Keratinocyte (primary cell): ENCODE results near the gene ZNF629. TPM values are rescaled to one million over a fixed set of nuclear protein-coding genes. Genes with fewer than 3 reads are reported as not detected.

Source experiments
- DNase-seq: peaks from one replicate; pipeline ENCODE4 v3.0.0-alpha.2; 2011; ENCODE audit warnings: low read depth, missing footprints, low spot score
- FAIRE-seq: peaks from 2 replicates; lab custom pipeline; 2011; peaks lifted over from hg19 to GRCh38; lab: Jason Lieb, UNC
- H2AFZ ChIP-seq: 2 replicates; pipeline ENCODE4 v1.6.0; 2012; ENCODE audit warnings: low read length, control low read depth, inconsistent platforms; ENCODE audit not compliant: control insufficient read depth
- H3K27ac ChIP-seq: 2 replicates; pipeline ENCODE4 v1.5.1; 2011; ENCODE audit warnings: low read length; ENCODE audit not compliant: control insufficient read depth, insufficient read depth
- H3K27me3 ChIP-seq: 3 replicates; pipeline ENCODE4 v1.6.0; 2011; ENCODE audit warnings: low read length; ENCODE audit not compliant: control insufficient read depth, insufficient read depth; ENCODE audit errors: extremely low read depth
- H3K36me3 ChIP-seq, 2 experiments: 2 replicates in 1 of 2; 3 replicates in 1 of 2; pipeline ENCODE4 v1.5.1; 2011; ENCODE audit warnings: low read length in 2 of 2, mild to moderate bottlenecking in 1 of 2; ENCODE audit not compliant: control insufficient read depth in 2 of 2, insufficient read depth in 2 of 2; ENCODE audit errors: extremely low read depth in 1 of 2
- H3K4me1 ChIP-seq: 3 replicates; pipeline ENCODE4 v1.5.1; 2011; ENCODE audit warnings: low read length; ENCODE audit not compliant: control insufficient read depth, insufficient read depth; ENCODE audit errors: extremely low read depth
- H3K4me2 ChIP-seq: 3 replicates; pipeline ENCODE4 v1.6.0; 2011; ENCODE audit warnings: low read depth, low read length; ENCODE audit not compliant: control insufficient read depth, insufficient read depth; ENCODE audit errors: extremely low read depth
- H3K4me3 ChIP-seq, 3 experiments: fragments of 200-600 bp in 1 of 3; sonication (generic) in 1 of 3; 2 replicates in 2 of 3; 3 replicates in 1 of 3; pipeline ENCODE4 v1.5.1; 2011 to 2016; ENCODE audit warnings: low read length in 3 of 3, mild to moderate bottlenecking in 3 of 3, control low read depth in 2 of 3, inconsistent platforms in 1 of 3, low read depth in 1 of 3, mixed read lengths in 1 of 3, mixed run types in 1 of 3, moderate library complexity in 1 of 3; ENCODE audit not compliant: control insufficient read depth in 2 of 3, insufficient read depth in 2 of 3; ENCODE audit errors: extremely low read depth in 1 of 3
- H3K79me2 ChIP-seq: 2 replicates; pipeline ENCODE4 v1.6.0; 2012; ENCODE audit warnings: low read length; ENCODE audit not compliant: control insufficient read depth, insufficient read depth
- H3K9ac ChIP-seq: 3 replicates; pipeline ENCODE4 v1.6.0; 2011; ENCODE audit warnings: low read length; ENCODE audit not compliant: control insufficient read depth, insufficient read depth; ENCODE audit errors: extremely low read depth
- H3K9me1 ChIP-seq: 3 replicates; pipeline ENCODE4 v1.6.0; 2011; ENCODE audit warnings: low read length; ENCODE audit not compliant: control insufficient read depth, insufficient read depth; ENCODE audit errors: extremely low read depth
- H3K9me3 ChIP-seq: 2 replicates; pipeline ENCODE4 v1.5.1; 2012; ENCODE audit warnings: low read depth, low read length; ENCODE audit not compliant: control insufficient read depth
- H4K20me1 ChIP-seq: 3 replicates; pipeline ENCODE4 v1.6.0; 2011; ENCODE audit warnings: low read length; ENCODE audit not compliant: control insufficient read depth, insufficient read depth; ENCODE audit errors: extremely low read depth
- EZH2 ChIP-seq: IDR thresholded peaks from one replicate; pipeline ENCODE4 v1.6.1; 2012; ENCODE audit warnings: inconsistent platforms, mild to moderate bottlenecking, low read length, moderate library complexity
- dilution Hi-C: fragments of 300-500 bp; cut with MboI; formaldehyde crosslinking; loops from one replicate; pipeline ENCODE4 v1.7.0; 2020; ENCODE audit warnings: low sequenced_read_pairs; ENCODE audit not compliant: extremely low pct_ligation_motif_present
- polyA plus RNA-seq, 5 experiments: library from polyadenylated mRNA; depleted of rRNA in 3 of 5; stranded (reverse) in 3 of 5; stranded (forward) in 1 of 5; unstranded in 1 of 5; fragments of >200 nt; gene quantifications; 1 replicate in 1 of 5; 2 replicates in 3 of 5; 3 replicates in 1 of 5; pipeline versions ENCODE4 v1.2.1 to v1.2.3, GENCODE V29; 2011 to 2012; ENCODE audit warnings: missing spikeins in 2 of 5, low read depth in 1 of 5, low replicate concordance in 1 of 5
- TF ChIP-seq, protein P1 (sequence below), 3 experiments: IDR thresholded peaks in 1 of 3; conservative IDR thresholded peaks in 1 of 3; optimal IDR thresholded peaks in 1 of 3; 2 replicates in 2 of 3; 3 replicates in 1 of 3; pipeline versions ENCODE3 to v1.5.1; 2011; ENCODE audit warnings: low read length in 3 of 3, mild to moderate bottlenecking in 3 of 3, moderate library complexity in 2 of 3, control low read depth in 1 of 3, inconsistent platforms in 1 of 3; ENCODE audit not compliant: insufficient read depth in 2 of 3; ENCODE audit errors: extremely low read depth in 1 of 3

Gene ZNF629
- polyA plus RNA-seq, 1 donor (not counting 4 experiments of a cell fraction or from before 2014, with no cell fraction given): 3.6 TPM

- FAIRE-seq (no peak), DNase-seq (no peak)
- TF ChIP-seq EZH2: no peak
- TF ChIP-seq, protein P1, sequence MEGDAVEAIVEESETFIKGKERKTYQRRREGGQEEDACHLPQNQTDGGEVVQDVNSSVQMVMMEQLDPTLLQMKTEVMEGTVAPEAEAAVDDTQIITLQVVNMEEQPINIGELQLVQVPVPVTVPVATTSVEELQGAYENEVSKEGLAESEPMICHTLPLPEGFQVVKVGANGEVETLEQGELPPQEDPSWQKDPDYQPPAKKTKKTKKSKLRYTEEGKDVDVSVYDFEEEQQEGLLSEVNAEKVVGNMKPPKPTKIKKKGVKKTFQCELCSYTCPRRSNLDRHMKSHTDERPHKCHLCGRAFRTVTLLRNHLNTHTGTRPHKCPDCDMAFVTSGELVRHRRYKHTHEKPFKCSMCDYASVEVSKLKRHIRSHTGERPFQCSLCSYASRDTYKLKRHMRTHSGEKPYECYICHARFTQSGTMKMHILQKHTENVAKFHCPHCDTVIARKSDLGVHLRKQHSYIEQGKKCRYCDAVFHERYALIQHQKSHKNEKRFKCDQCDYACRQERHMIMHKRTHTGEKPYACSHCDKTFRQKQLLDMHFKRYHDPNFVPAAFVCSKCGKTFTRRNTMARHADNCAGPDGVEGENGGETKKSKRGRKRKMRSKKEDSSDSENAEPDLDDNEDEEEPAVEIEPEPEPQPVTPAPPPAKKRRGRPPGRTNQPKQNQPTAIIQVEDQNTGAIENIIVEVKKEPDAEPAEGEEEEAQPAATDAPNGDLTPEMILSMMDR (optimal IDR thresholded peaks at IDR 0.05 in 1 of 3, IDR thresholded peaks at IDR 0.05 in 1 of 3, conservative IDR thresholded peaks at IDR 0.05 in 1 of 3; ENCODE audit: extremely low read depth in 1 of 3, insufficient read depth in 2 of 3, low read length in 3 of 3): no peak
- H3K9ac ChIP-seq: no peak overlapping the region
- no peak overlapping the region for H3K4me2 ChIP-seq
- no peaks in the 10 kb centered on the region for H3K9me1 ChIP-seq
- H3K36me3 ChIP-seq: peaks cover 18 to 22% of the 10 kb centered on the region in 2 experiments
- H3K27me3 ChIP-seq: no peaks in the 10 kb centered on the region
- no peaks in the 10 kb centered on the region for H4K20me1 ChIP-seq
- H3K4me3 ChIP-seq: no peak overlapping the region
- dilution Hi-C loops: no loop called here
- no peak overlapping the region for H2AFZ ChIP-seq
- no peak overlapping the region for H3K27ac ChIP-seq
- peaks cover 9% of the 10 kb centered on the region for H3K4me1 ChIP-seq
- H3K79me2 ChIP-seq: peaks cover 2% of the 10 kb centered on the region
- H3K9me3 ChIP-seq: no peaks in the 10 kb centered on the region
Observed at GRCh38 chr16:30757316-30757715, 29.7 kb downstream of the ZNF629 start.

- TF ChIP-seq, protein P1 (optimal IDR thresholded peaks at IDR 0.05 in 1 of 3, IDR thresholded peaks at IDR 0.05 in 1 of 3, conservative IDR thresholded peaks at IDR 0.05 in 1 of 3; ENCODE audit: extremely low read depth in 1 of 3, insufficient read depth in 2 of 3, low read length in 3 of 3): no peak
- TF ChIP-seq EZH2: no peak
- Histone ChIP-seq H3K9me1 (no peaks in the 10 kb centered on the region), H3K36me3 (peaks cover 19 to 22% of the 10 kb centered on the region in 2 experiments), H3K79me2 (no peaks in the 10 kb centered on the region), H3K9me3 (no peaks in the 10 kb centered on the region), H2AFZ (no peak overlapping the region), H3K27me3 (no peaks in the 10 kb centered on the region), H3K9ac (no peak overlapping the region), H3K27ac (no peak overlapping the region), H3K4me3 (no peak overlapping the region), H3K4me2 (no peak overlapping the region), H3K4me1 (peaks cover 9% of the 10 kb centered on the region), H4K20me1 (no peaks in the 10 kb centered on the region)
- dilution Hi-C loops: no loop called here
- FAIRE-seq: no peak
- DNase-seq: no peak
Observed at GRCh38 chr16:30756781-30757100, 30.3 kb downstream of the ZNF629 start.
